Diencephalon (tissue), 1 donor: ENCODE measurements around the gene ZNF678. TPM values are rescaled to one million over a fixed set of nuclear protein-coding genes. Genes with fewer than 3 reads are reported as not detected.

ENCODE experiments used
- small RNA-seq: library from RNA; depleted of rRNA; stranded (forward); fragments of <200 nt; gene quantifications from one replicate; pipeline ENCODE3, GENCODE V24; 2014
- total RNA-seq: library from RNA; depleted of rRNA; stranded (reverse); fragments of >200 nt; gene quantifications from one replicate; pipeline ENCODE4 v1.2.3, GENCODE V29; 2014

The ZNF678 gene
- 43.8 TPM for total RNA-seq

DNA sequence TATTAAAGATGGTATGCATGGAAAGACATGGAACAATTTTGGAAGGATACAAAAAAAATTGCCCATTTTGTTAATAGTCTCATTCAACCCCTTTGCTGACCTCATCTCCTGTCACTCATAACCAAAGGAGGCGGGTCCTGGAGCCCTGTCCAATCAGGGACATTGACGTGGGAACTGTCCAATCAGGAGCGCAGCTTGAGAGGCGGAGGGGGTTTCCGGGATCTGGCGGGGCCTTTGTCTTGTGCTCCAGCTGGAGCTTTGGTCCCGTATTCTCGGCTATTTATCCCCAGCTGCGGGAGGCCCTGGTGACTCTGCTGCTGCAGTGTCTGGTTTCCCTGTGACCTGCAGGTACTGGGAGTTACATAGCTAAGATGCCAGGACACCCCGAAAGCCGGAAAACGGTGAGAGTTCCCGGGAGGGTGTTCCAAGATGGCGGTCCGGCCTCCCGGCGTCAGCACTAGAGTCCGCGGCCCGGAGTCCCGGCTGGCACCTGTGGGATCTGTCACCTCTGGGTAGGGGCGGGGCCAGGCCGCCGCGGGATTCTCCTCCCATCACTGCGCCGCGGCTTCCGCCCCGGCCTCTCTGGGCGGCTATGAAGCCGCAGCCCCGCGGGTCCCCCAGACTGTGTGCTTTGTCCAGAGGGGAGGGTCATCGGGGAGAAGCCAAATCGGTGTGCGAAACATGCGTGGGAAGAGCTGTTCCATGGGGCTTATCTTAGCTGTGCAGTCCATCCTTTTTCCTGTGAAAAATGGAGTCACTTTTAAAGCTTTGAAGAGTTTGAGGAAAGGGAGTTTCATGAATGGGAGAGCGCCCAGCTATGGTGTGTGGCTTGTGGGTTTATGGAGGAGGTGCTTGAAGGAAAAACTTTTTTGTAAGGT is at the start of gene ZNF678:
Gene ZNF678 (plus strand): TSS at position 233 of the 878 bp plus-strand sequence. CDS start 87,436 bp downstream, outside the sequence.

Small RNA genes lying within 50 kb of the gene (small RNA-seq; reads per million reads assigned to genes)
- gene RNA5SP77: 0.69 reads per million, percentile 67 among the genes with 10 or more reads in this experiment

Other genes with a start within 250 kb of the ZNF678 start
- 179 TPM for gene CDC42BPA, start 245.1 kb upstream of the ZNF678 start, total RNA-seq
- 11.8 TPM for gene JMJD4, start 171.7 kb downstream of the ZNF678 start, total RNA-seq
- gene SNAP47, start 171.9 kb downstream of the ZNF678 start, total RNA-seq: 74.0 TPM